ENCODE measurements around the gene YAE1. TPM values are rescaled to one million over a fixed set of nuclear protein-coding genes. Genes with fewer than 3 reads are reported as not detected.

Gene YAE1
- total RNA-seq, 1 donor from 2014 or later: 43.6 TPM

DNA sequence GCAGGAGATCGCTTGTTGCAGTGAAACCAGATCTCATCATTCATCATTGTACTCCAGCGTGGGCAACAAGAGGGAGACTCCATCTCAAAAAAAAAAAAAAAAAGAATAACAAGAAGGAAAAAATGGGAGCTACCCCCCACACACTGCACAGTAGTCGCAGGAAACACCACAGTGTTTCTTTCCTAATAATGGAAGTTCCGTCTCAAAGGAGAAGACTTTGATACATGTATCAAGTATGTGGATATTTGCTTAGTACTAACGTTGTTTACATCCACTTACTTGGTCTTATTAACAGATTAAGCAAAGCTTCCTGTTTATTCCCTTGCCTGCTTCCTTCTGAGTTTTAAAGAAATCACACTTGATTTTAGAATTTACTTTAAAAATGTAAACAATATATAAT is 22.2 kb downstream of the YAE1 start:
- no peaks in the 10 kb centered on the region for H3K27me3 Mint-ChIP-seq (ENCODE audit: unreplicated experiment)
- H3K4me1 Mint-ChIP-seq (ENCODE audit: low read depth, unreplicated experiment): peaks cover 13% of the 10 kb centered on the region
- H3K36me3 Mint-ChIP-seq (ENCODE audit: unreplicated experiment): no peaks in the 10 kb centered on the region
- no peak for DNase-seq
- no peak overlapping the region for H3K27ac Mint-ChIP-seq (ENCODE audit: unreplicated experiment)
- no peak overlapping the region for H3K4me3 Mint-ChIP-seq (ENCODE audit: unreplicated experiment)
- TF ChIP-seq, protein P1, sequence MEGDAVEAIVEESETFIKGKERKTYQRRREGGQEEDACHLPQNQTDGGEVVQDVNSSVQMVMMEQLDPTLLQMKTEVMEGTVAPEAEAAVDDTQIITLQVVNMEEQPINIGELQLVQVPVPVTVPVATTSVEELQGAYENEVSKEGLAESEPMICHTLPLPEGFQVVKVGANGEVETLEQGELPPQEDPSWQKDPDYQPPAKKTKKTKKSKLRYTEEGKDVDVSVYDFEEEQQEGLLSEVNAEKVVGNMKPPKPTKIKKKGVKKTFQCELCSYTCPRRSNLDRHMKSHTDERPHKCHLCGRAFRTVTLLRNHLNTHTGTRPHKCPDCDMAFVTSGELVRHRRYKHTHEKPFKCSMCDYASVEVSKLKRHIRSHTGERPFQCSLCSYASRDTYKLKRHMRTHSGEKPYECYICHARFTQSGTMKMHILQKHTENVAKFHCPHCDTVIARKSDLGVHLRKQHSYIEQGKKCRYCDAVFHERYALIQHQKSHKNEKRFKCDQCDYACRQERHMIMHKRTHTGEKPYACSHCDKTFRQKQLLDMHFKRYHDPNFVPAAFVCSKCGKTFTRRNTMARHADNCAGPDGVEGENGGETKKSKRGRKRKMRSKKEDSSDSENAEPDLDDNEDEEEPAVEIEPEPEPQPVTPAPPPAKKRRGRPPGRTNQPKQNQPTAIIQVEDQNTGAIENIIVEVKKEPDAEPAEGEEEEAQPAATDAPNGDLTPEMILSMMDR (IDR thresholded peaks at IDR 0.05; ENCODE audit: partially characterized antibody, unreplicated experiment): no peak
- H3K9me3 Mint-ChIP-seq (ENCODE audit: unreplicated experiment): no peaks in the 10 kb centered on the region

DNA sequence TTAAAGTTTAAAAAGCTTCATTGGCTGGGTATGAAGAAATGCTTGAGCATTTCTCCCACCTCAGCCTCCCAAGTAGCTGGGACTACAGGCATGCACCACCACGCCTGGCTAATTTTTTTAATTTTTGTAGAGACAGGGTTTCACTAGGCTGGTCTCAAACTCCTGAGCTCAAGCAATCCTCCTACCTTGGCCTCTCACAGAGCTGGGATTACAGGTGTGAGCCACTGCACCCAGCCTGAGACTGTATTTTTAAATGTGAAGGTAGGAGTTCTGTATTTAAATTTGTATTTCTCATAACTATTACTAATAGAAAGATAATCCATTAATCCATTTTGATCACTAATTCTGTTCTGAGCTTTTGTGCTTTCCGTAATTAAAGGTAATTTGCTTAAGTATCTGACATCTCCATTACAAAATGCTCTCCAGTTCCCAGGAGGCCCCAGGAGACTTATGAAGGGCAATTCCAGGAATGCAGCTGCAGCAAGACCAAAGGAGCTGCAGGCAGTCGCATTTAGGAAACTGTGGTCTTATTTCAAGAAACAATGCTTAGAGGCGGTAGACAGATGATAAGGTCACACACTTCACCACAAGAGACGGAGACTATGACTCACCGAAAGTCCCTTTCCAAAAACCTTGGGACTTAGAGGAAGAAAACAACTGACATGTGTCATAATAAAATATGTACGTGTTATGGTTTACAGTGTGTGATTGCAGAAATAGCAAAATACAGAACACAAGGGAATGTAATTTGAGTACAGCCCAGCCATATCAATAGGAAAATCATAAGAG is 23.3 kb downstream of the YAE1 start:
- peak overlapping the region; percentile 14 for H3K4me3 Mint-ChIP-seq (ENCODE audit: unreplicated experiment)
- no peaks in the 10 kb centered on the region for H3K27me3 Mint-ChIP-seq (ENCODE audit: unreplicated experiment)
- TF ChIP-seq, protein P1 (IDR thresholded peaks at IDR 0.05; ENCODE audit: partially characterized antibody, unreplicated experiment): no peak
- no peaks in the 10 kb centered on the region for H3K36me3 Mint-ChIP-seq (ENCODE audit: unreplicated experiment)
- H3K9me3 Mint-ChIP-seq (ENCODE audit: unreplicated experiment): no peaks in the 10 kb centered on the region
- peak overlapping the region; percentile 37 for H3K27ac Mint-ChIP-seq (ENCODE audit: unreplicated experiment)
- peak; percentile 29 for DNase-seq
- H3K4me1 Mint-ChIP-seq (ENCODE audit: low read depth, unreplicated experiment): peaks cover 7% of the 10 kb centered on the region

GRCh38 chr7:39592586-39592985 is 26.4 kb downstream of the YAE1 start:
- H3K36me3 Mint-ChIP-seq (ENCODE audit: unreplicated experiment): no peaks in the 10 kb centered on the region
- no peaks in the 10 kb centered on the region for H3K9me3 Mint-ChIP-seq (ENCODE audit: unreplicated experiment)
- peaks cover 5% of the 10 kb centered on the region for H3K4me1 Mint-ChIP-seq (ENCODE audit: low read depth, unreplicated experiment)
- no peak overlapping the region for H3K4me3 Mint-ChIP-seq (ENCODE audit: unreplicated experiment)
- no peaks in the 10 kb centered on the region for H3K27me3 Mint-ChIP-seq (ENCODE audit: unreplicated experiment)
- TF ChIP-seq, protein P1 (IDR thresholded peaks at IDR 0.05; ENCODE audit: partially characterized antibody, unreplicated experiment): no peak
- no peak overlapping the region for H3K27ac Mint-ChIP-seq (ENCODE audit: unreplicated experiment)
- DNase-seq: no peak

- Mint-ChIP-seq H3K4me3 (ENCODE audit: unreplicated experiment) (no peak overlapping the region), H3K36me3 (ENCODE audit: unreplicated experiment) (no peaks in the 10 kb centered on the region), H3K27me3 (ENCODE audit: unreplicated experiment) (no peaks in the 10 kb centered on the region), H3K27ac (ENCODE audit: unreplicated experiment) (no peak overlapping the region), H3K4me1 (ENCODE audit: low read depth, unreplicated experiment) (no peaks in the 10 kb centered on the region), H3K9me3 (ENCODE audit: unreplicated experiment) (no peaks in the 10 kb centered on the region)
- DNase-seq: no peak
- TF ChIP-seq, protein P1 (IDR thresholded peaks at IDR 0.05; ENCODE audit: partially characterized antibody, unreplicated experiment): no peak
Measured at GRCh38 chr7:39594988-39595620, 28.9 kb downstream of the YAE1 start.

DNA sequence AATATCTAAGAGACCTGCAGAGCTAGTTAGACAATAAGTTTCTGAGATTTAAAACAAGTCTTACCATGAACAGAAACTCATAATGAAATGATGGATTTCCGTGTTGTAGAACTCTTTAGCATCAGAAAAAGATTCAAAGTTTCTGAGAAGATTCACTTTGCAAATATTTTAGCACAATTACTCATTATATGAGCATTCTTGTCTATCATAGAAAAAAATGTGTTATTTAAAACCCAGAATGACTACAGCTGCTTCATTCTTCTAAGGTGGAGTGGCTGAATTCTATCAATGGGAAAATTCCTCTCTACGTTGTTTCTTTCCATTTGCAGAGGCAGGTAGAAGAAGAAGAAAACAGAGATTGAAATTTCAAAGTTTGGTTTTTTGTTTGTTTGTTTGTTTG is 36.1 kb downstream of the YAE1 start:
- Mint-ChIP-seq H3K4me1 (ENCODE audit: low read depth, unreplicated experiment) (no peaks in the 10 kb centered on the region), H3K36me3 (ENCODE audit: unreplicated experiment) (no peaks in the 10 kb centered on the region), H3K27me3 (ENCODE audit: unreplicated experiment) (no peaks in the 10 kb centered on the region), H3K27ac (ENCODE audit: unreplicated experiment) (no peak overlapping the region), H3K4me3 (ENCODE audit: unreplicated experiment) (no peak overlapping the region), H3K9me3 (ENCODE audit: unreplicated experiment) (no peaks in the 10 kb centered on the region)
- TF ChIP-seq, protein P1 (IDR thresholded peaks at IDR 0.05; ENCODE audit: partially characterized antibody, unreplicated experiment): no peak
- no peak for DNase-seq
